OCI-LY7 (cell line): ENCODE measurements around the gene POC1B.

Experiments
- CTCF ChIP-seq: fragments of 200-600 bp; sonication (generic); conservative IDR thresholded peaks from 2 replicates; pipeline ENCODE4 v1.5.1; 2014; ENCODE audit warnings: mild to moderate bottlenecking, antibody characterized with exemption, low read length, moderate library complexity, mixed read lengths
- EZH2phosphoT487 ChIP-seq: fragments of 200-600 bp; sonication (generic); IDR thresholded peaks from 2 replicates; pipeline ENCODE4 v1.6.1; 2018; ENCODE audit warnings: low read depth, borderline replicate concordance, mild to moderate bottlenecking, mixed run types, antibody characterized with exemption, low read length, moderate library complexity, mixed read lengths

GRCh38 chr12:89504560-89505346, 21.1 kb downstream of the POC1B start:
- 0 out of 2 replicates have a peak, but pooled peaks have one; percentile 22 for TF ChIP-seq CTCF
- TF ChIP-seq EZH2phosphoT487, result no peak
